IMR-90 (cell line): ENCODE measurements around the gene CEP152. TPM values are rescaled to one million over a fixed set of nuclear protein-coding genes. Genes with fewer than 3 reads are reported as not detected.

Source experiments
- ATAC-seq: fragments of 200-7000 bp; cut with Tn5 transposase; 2 replicates; pipeline ENCODE4 v1.9.1; 2020; ENCODE audit warnings: low read depth, mild to moderate bottlenecking, moderate library complexity
- BruUV-seq: library from RNA; stranded (reverse); fragments of 400-500 nt; replicated peaks from 2 replicates; lab custom pipeline; 2021; lab: Mats Ljungman, UMichigan
- CTCF ChIA-PET: fragments of 300-600 bp; formaldehyde crosslinking; extraction: SDS; loops from one replicate; lab custom pipeline; 2021; ENCODE audit warnings: antibody characterized with exemption; lab: Yijun Ruan, JAX
- POLR2A ChIA-PET: fragments of 300-600 bp; sonication (Branson Sonifier 250); formaldehyde crosslinking; loops from one replicate; lab custom pipeline; 2022; ENCODE audit warnings: antibody characterized with exemption; ENCODE audit not compliant: unreplicated experiment; lab: Charles Lee
- DNase-seq: peaks from one replicate; pipeline ENCODE4 v3.0.0; 2013
- H2AFZ ChIP-seq: replicated peaks from 2 replicates; pipeline ENCODE3; 2013; ENCODE audit warnings: low read length, mild to moderate bottlenecking; ENCODE audit not compliant: poor library complexity
- H2AK5ac ChIP-seq: 2 replicates; pipeline ENCODE4 v1.6.1; 2013; ENCODE audit warnings: low read depth, low read length, inconsistent platforms
- H2AK9ac ChIP-seq: replicated peaks from 2 replicates; pipeline ENCODE3; 2013; ENCODE audit warnings: mild to moderate bottlenecking, low read depth, low read length, moderate library complexity; ENCODE audit not compliant: poor library complexity
- H2BK120ac ChIP-seq: 2 replicates; pipeline ENCODE4 v1.6.1; 2013; ENCODE audit warnings: low read depth, low read length, inconsistent platforms
- H2BK15ac ChIP-seq: 3 replicates; pipeline ENCODE4 v1.6.1; 2013; ENCODE audit warnings: low read depth, low read length, inconsistent platforms
- H2BK20ac ChIP-seq: 2 replicates; pipeline ENCODE4 v1.6.1; 2013; ENCODE audit warnings: low read depth, mild to moderate bottlenecking, inconsistent platforms, low read length, moderate library complexity
- H2BK5ac ChIP-seq: 2 replicates; pipeline ENCODE4 v1.6.1; 2013; ENCODE audit warnings: mild to moderate bottlenecking, low read depth, low read length, inconsistent platforms; ENCODE audit not compliant: poor library complexity, severe bottlenecking
- H3K14ac ChIP-seq: replicated peaks from 2 replicates; pipeline ENCODE4 v1.6.1; 2013; ENCODE audit warnings: low read depth, low read length, inconsistent platforms
- H3K18ac ChIP-seq: 2 replicates; pipeline ENCODE4 v1.6.1; 2013; ENCODE audit warnings: low read depth, low read length, control low read depth
- H3K23ac ChIP-seq: 2 replicates; pipeline ENCODE4 v1.6.1; 2013; ENCODE audit warnings: low read depth, low read length, inconsistent platforms
- H3K27ac ChIP-seq: 2 replicates; pipeline ENCODE4 v1.5.1; 2013; ENCODE audit warnings: mild to moderate bottlenecking, control low read depth, low read length; ENCODE audit not compliant: insufficient read depth
- H3K27me3 ChIP-seq: 2 replicates; pipeline ENCODE4 v1.6.1; 2013; ENCODE audit warnings: low read length; ENCODE audit not compliant: control insufficient read depth, insufficient read depth
- H3K36me3 ChIP-seq: 2 replicates; pipeline ENCODE4 v1.6.1; 2013; ENCODE audit warnings: low read length, mixed read lengths; ENCODE audit not compliant: control insufficient read depth, insufficient read depth
- H3K4ac ChIP-seq: 2 replicates; pipeline ENCODE4 v1.6.1; 2013; ENCODE audit warnings: low read depth, low read length, inconsistent platforms
- H3K4me1 ChIP-seq: 2 replicates; pipeline ENCODE4 v1.6.1; 2013; ENCODE audit warnings: low read length, mixed read lengths; ENCODE audit not compliant: control insufficient read depth, insufficient read depth
- H3K4me2 ChIP-seq: 2 replicates; pipeline ENCODE4 v1.6.1; 2013; ENCODE audit warnings: low read depth, mild to moderate bottlenecking, control low read depth, low read length, moderate library complexity
- H3K4me3 ChIP-seq: 2 replicates; pipeline ENCODE4 v1.5.1; 2013; ENCODE audit warnings: low read depth, mild to moderate bottlenecking, control low read depth, low read length, moderate library complexity; ENCODE audit not compliant: insufficient read depth
- H3K56ac ChIP-seq: 2 replicates; pipeline ENCODE4 v1.6.1; 2013; ENCODE audit warnings: low read length, inconsistent platforms; ENCODE audit not compliant: insufficient read depth; ENCODE audit errors: extremely low read depth
- H3K79me1 ChIP-seq, 2 experiments: 2 replicates each; pipeline ENCODE4 v1.6.1; 2013; ENCODE audit warnings: low read length in 2 of 2, inconsistent platforms in 1 of 2, low read depth in 1 of 2
- H3K9ac ChIP-seq: 2 replicates; pipeline ENCODE4 v1.6.1; 2013; ENCODE audit warnings: low read depth, low read length, control low read depth
- H3K9me1 ChIP-seq: 2 replicates; pipeline ENCODE4 v1.6.1; 2013; ENCODE audit warnings: low read length, inconsistent platforms; ENCODE audit not compliant: insufficient read depth
- H3K9me3 ChIP-seq: 2 replicates; pipeline ENCODE4 v1.6.1; 2013; ENCODE audit warnings: low read length; ENCODE audit not compliant: control insufficient read depth, insufficient read depth
- H4K20me1 ChIP-seq: 2 replicates; pipeline ENCODE4 v1.6.1; 2013; ENCODE audit warnings: low read length, inconsistent platforms; ENCODE audit not compliant: insufficient read depth
- H4K5ac ChIP-seq: 2 replicates; pipeline ENCODE4 v1.6.1; 2013; ENCODE audit warnings: mild to moderate bottlenecking, low read depth, low read length, control low read depth
- H4K8ac ChIP-seq, 2 experiments: 2 replicates each; pipeline ENCODE4 v1.6.1; 2013; ENCODE audit warnings: low read depth in 2 of 2, low read length in 2 of 2, control low read depth in 1 of 2, inconsistent platforms in 1 of 2
- H4K91ac ChIP-seq: 2 replicates; pipeline ENCODE4 v1.6.1; 2013; ENCODE audit warnings: low read depth, low read length, inconsistent platforms; ENCODE audit not compliant: insufficient read depth
- BHLHE40 ChIP-seq: fragments of 150-350 bp; IDR thresholded peaks from 2 replicates; pipeline ENCODE4 v1.6.1; 2016; ENCODE audit warnings: mild to moderate bottlenecking, low read depth, low read length
- CEBPB ChIP-seq: IDR thresholded peaks from 2 replicates; pipeline ENCODE4 v1.6.1; 2012; ENCODE audit warnings: low read depth, low read length, improper control_type of control experiment
- MAFK ChIP-seq: IDR thresholded peaks from 2 replicates; pipeline ENCODE4 v1.6.1; 2012; ENCODE audit warnings: low read depth, low read length, improper control_type of control experiment
- RAD21 ChIP-seq: IDR thresholded peaks from 2 replicates; pipeline ENCODE4 v1.6.1; 2012; ENCODE audit warnings: low read length, improper control_type of control experiment
- RFX5 ChIP-seq: IDR thresholded peaks from 2 replicates; pipeline ENCODE4 v1.8.0; 2012; ENCODE audit warnings: low read depth, mild to moderate bottlenecking, low read length, moderate library complexity
- SMC3 ChIP-seq: fragments of 150-350 bp; IDR thresholded peaks from 2 replicates; pipeline ENCODE4 v1.6.1; 2016; ENCODE audit warnings: low read depth, mild to moderate bottlenecking, antibody characterized with exemption, low read length, moderate library complexity
- WGBS, 2 experiments: methylation state at CpG; one replicate each; pipeline versions ENCODE4 v1.1.5 to v1.1.7; 2013; ENCODE audit warnings: missing lambda C conversion rate in 2 of 2; ENCODE audit not compliant: insufficient read length in 1 of 2; ENCODE audit errors: extremely low coverage in 2 of 2; 5-methylcytosine and 5-hydroxymethylcytosine counted together
- dilution Hi-C: fragments of 300-500 bp; cut with HindIII; formaldehyde crosslinking; loops from one replicate; pipeline ENCODE4 v1.14.3; 2018; ENCODE audit warnings: low sequenced_read_pairs; ENCODE audit not compliant: unreplicated experiment
- in situ Hi-C: fragments of 300-500 bp; cut with MboI; formaldehyde crosslinking; loops from 3 replicates; pipeline ENCODE4 v1.14.3; 2019; ENCODE audit warnings: low sequenced_read_pairs, inconsistent platforms, mixed read lengths
- intact Hi-C: fragments of 100-400 bp; cut with micrococcal nuclease; formaldehyde crosslinking; loops from 2 replicates; pipeline ENCODE4 v1.10.0; 2022
- polyA plus RNA-seq, 3 experiments: library from polyadenylated mRNA; depleted of rRNA; stranded (reverse); fragments of >200 nt; gene quantifications; 2 replicates each; pipeline ENCODE4 v1.2.3, GENCODE V29; 2012; ENCODE audit warnings: low replicate concordance in 1 of 3
- total RNA-seq: library from RNA; depleted of rRNA; stranded (reverse); fragments of >200 nt; gene quantifications from 2 replicates; pipeline ENCODE4 v1.2.3, GENCODE V29; 2012

CEP152 gene
- total and polyA plus RNA-seq, 2 of the 4 experiments (the other 2 are of a cell fraction) = 2.1 to 7.3 TPM

GRCh38 chr15:48842501-48842900 lies 31.6 kb upstream of the CEP152 start:
- in situ Hi-C loops (no loop called here), intact Hi-C loops (no loop called here), dilution Hi-C loops (no loop called here)
- WGBS, 2 experiments = 100% methylated on average over 1 of the region's 6 CpGs; no CpG with 5 or more reads in 1 of the 2 experiments
- ChIA-PET POLR2A (no interaction called here), CTCF (no interaction called here)
- Histone ChIP-seq H4K20me1 (no peaks in the 10 kb centered on the region), H4K91ac (no peak overlapping the region), H3K4me2 (no peak overlapping the region), H2BK20ac (no peak overlapping the region), H3K23ac (no peak overlapping the region), H3K56ac (no peak overlapping the region), H3K4me1 (no peaks in the 10 kb centered on the region), H3K9me3 (no peaks in the 10 kb centered on the region), H3K27ac (no peak overlapping the region), H3K18ac (no peak overlapping the region), H2AK5ac (no peak overlapping the region), H3K36me3 (no peaks in the 10 kb centered on the region; the same call in 1 of the 2 replicates), H4K5ac (no peak overlapping the region), H3K4me3 (no peak overlapping the region), H2BK15ac (no peak overlapping the region), H4K8ac (no peak overlapping the region), H2AK9ac (no peak overlapping the region), H3K9me1 (no peaks in the 10 kb centered on the region), H3K79me1 (no peaks in the 10 kb centered on the region), H3K9ac (no peak overlapping the region), H2BK120ac (no peak overlapping the region), H3K14ac (no peak overlapping the region), H3K4ac (no peak overlapping the region), H3K27me3 (no peaks in the 10 kb centered on the region), H2AFZ (no peak overlapping the region), H2BK5ac (no peak overlapping the region)
- TF ChIP-seq BHLHE40 (no peak), MAFK (no peak), RFX5 (no peak), CEBPB (no peak), RAD21 (no peak), SMC3 (no peak)
- DNase-seq (no peak), ATAC-seq (no peak)
- BruUV-seq = no TSS peak
